Smooth muscle cell (in vitro differentiated cells): ENCODE results near the gene FAM120C. TPM values are rescaled to one million over a fixed set of nuclear protein-coding genes. Genes with fewer than 3 reads are reported as not detected.

ENCODE experiments used
- DNase-seq: peaks from one replicate; lab custom pipeline; 2025; ENCODE audit not compliant: unreplicated experiment; lab: John Stamatoyannopoulos, UW
- H2AFZ ChIP-seq: fragments of 200-600 bp; sonication (generic); 2 replicates; pipeline ENCODE4 v1.6.0; 2016; ENCODE audit warnings: antibody characterized with exemption, low read depth, mild to moderate bottlenecking
- H3F3A ChIP-seq: fragments of 200-600 bp; sonication (generic); 2 replicates; pipeline ENCODE4 v1.6.0; 2017; ENCODE audit warnings: antibody characterized with exemption, low read depth
- H3K27ac ChIP-seq: fragments of 200-600 bp; sonication (generic); 2 replicates; pipeline ENCODE4 v1.5.1; 2016; ENCODE audit warnings: low read depth, mild to moderate bottlenecking
- H3K27me3 ChIP-seq: fragments of 200-600 bp; sonication (generic); 2 replicates; pipeline ENCODE4 v1.6.1; 2016; ENCODE audit warnings: low read depth, mild to moderate bottlenecking
- H3K36me3 ChIP-seq: fragments of 200-600 bp; sonication (generic); 2 replicates; pipeline ENCODE4 v1.5.1; 2016; ENCODE audit warnings: low read depth
- H3K4me1 ChIP-seq: fragments of 200-600 bp; sonication (generic); 2 replicates; pipeline ENCODE4 v1.5.1; 2016; ENCODE audit warnings: low read depth
- H3K4me2 ChIP-seq: fragments of 200-600 bp; sonication (generic); 2 replicates; pipeline ENCODE4 v1.6.0; 2016; ENCODE audit warnings: mild to moderate bottlenecking
- H3K4me3 ChIP-seq: fragments of 200-600 bp; sonication (generic); 2 replicates; pipeline ENCODE4 v1.5.1; 2016; ENCODE audit warnings: mild to moderate bottlenecking
- H3K79me2 ChIP-seq: fragments of 200-600 bp; sonication (generic); 2 replicates; pipeline ENCODE4 v1.6.0; 2016; ENCODE audit warnings: low read depth, mild to moderate bottlenecking
- H3K9ac ChIP-seq: fragments of 200-600 bp; sonication (generic); 2 replicates; pipeline ENCODE4 v1.6.0; 2016; ENCODE audit warnings: low read depth
- H3K9me3 ChIP-seq: fragments of 200-600 bp; sonication (generic); replicated peaks from 2 replicates; pipeline ENCODE4 v1.5.1; 2016; ENCODE audit warnings: low read depth
- H4K20me1 ChIP-seq: fragments of 200-600 bp; sonication (generic); 2 replicates; pipeline ENCODE4 v1.6.0; 2016; ENCODE audit warnings: low read depth
- WGBS: methylation state at CpG from one replicate; pipeline ENCODE4 v1.1.7; 2016; ENCODE audit warnings: low lambda C conversion rate; 5-methylcytosine and 5-hydroxymethylcytosine counted together
- polyA plus RNA-seq: library from polyadenylated mRNA; unstranded; fragments of >200 nt; fragmentation: Nextera tagmentation; extraction: Ambion mirVana; gene quantifications from 2 replicates; pipeline ENCODE4 v1.2.1, GENCODE V29; 2016
- total RNA-seq: library from RNA; depleted of rRNA; stranded (reverse); fragments of >200 nt; gene quantifications from 2 replicates; pipeline ENCODE4 v1.2.3, GENCODE V29; 2014
- TF ChIP-seq, protein P1 (sequence below): fragments of 200-600 bp; sonication (generic); IDR thresholded peaks from 2 replicates; pipeline ENCODE4 v1.5.1; 2017; ENCODE audit warnings: borderline replicate concordance, mild to moderate bottlenecking, antibody characterized with exemption; ENCODE audit not compliant: insufficient read depth, poor library complexity, severe bottlenecking

Gene FAM120C
- total RNA-seq (2.0 and 2.7 TPM in 2 replicates), polyA plus RNA-seq (4.1 and 5.8 TPM in 2 replicates)

GRCh38 chrX:54182864-54183613 is at the start of gene FAM120C:
FAM120C (minus strand) TSS chrX:54183254; CDS start chrX:54183198, 56 bp downstream.
- 37% methylated on average over 58 of the region's 70 CpGs for WGBS
- Histone ChIP-seq H3K4me3 (peak within 1 kb of the TSS; percentile 61), H3K4me1 (peaks cover 12% of the 10 kb centered on the region), H4K20me1 (no peaks in the 10 kb centered on the region), H3K4me2 (peak within 1 kb of the TSS; percentile 85), H3K9me3 (no peaks in the 10 kb centered on the region), H3F3A (no peaks in the 10 kb centered on the region), H2AFZ (peak within 1 kb of the TSS; percentile 39), H3K27ac (peak within 1 kb of the TSS; percentile 87), H3K36me3 (no peaks in the 10 kb centered on the region), H3K9ac (peak within 1 kb of the TSS; percentile 22), H3K79me2 (peaks cover 32% of the 10 kb centered on the region), H3K27me3 (no peaks in the 10 kb centered on the region)
- TF ChIP-seq, protein P1, sequence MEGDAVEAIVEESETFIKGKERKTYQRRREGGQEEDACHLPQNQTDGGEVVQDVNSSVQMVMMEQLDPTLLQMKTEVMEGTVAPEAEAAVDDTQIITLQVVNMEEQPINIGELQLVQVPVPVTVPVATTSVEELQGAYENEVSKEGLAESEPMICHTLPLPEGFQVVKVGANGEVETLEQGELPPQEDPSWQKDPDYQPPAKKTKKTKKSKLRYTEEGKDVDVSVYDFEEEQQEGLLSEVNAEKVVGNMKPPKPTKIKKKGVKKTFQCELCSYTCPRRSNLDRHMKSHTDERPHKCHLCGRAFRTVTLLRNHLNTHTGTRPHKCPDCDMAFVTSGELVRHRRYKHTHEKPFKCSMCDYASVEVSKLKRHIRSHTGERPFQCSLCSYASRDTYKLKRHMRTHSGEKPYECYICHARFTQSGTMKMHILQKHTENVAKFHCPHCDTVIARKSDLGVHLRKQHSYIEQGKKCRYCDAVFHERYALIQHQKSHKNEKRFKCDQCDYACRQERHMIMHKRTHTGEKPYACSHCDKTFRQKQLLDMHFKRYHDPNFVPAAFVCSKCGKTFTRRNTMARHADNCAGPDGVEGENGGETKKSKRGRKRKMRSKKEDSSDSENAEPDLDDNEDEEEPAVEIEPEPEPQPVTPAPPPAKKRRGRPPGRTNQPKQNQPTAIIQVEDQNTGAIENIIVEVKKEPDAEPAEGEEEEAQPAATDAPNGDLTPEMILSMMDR, result no peak
- peak; percentile 47 for DNase-seq

DNA sequence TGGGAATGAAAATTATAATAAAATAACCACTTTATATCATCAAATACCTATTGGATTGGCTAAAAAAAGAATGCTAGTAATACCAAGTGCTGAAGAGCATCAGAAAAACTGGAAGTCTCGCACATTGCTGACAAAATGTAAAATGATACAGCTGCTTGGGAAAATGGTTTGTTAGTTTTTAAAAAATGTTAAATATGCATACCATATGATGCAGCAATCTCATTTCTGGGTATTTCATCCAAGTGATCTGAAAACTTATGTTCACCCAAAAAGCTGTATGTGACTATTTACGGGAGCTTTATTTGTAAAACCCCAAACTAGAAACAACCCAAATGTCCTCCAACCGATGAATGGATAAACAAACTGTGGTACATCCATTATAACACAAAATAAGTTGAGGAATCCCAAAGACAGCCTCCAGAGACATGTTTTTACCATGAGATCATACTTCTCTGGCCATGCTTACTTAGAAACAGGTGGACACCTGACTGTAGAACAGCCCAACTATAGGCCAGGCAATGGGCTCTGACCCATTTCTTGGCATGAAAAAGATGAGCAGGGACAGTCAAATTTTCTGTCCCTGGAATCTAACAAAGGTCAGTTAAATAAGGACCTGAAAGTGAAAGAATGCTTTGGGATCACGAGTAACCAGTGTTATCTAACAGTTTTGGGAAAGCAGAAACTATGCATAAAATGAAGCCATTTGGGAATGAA is 47.5 kb upstream of the FAM120C start:
- Histone ChIP-seq H4K20me1 (no peaks in the 10 kb centered on the region), H3K27me3 (no peaks in the 10 kb centered on the region), H3K36me3 (no peaks in the 10 kb centered on the region), H3K9me3 (no peaks in the 10 kb centered on the region), H3K4me1 (no peaks in the 10 kb centered on the region), H3K79me2 (no peaks in the 10 kb centered on the region), H3K27ac (no peak overlapping the region), H2AFZ (no peak overlapping the region), H3K9ac (no peak overlapping the region), H3F3A (no peaks in the 10 kb centered on the region), H3K4me2 (no peak overlapping the region), H3K4me3 (no peak overlapping the region)
- DNase-seq, result no peak
- TF ChIP-seq, protein P1, result no peak
- 82% methylated on average over 4 of the region's 4 CpGs for WGBS

DNA sequence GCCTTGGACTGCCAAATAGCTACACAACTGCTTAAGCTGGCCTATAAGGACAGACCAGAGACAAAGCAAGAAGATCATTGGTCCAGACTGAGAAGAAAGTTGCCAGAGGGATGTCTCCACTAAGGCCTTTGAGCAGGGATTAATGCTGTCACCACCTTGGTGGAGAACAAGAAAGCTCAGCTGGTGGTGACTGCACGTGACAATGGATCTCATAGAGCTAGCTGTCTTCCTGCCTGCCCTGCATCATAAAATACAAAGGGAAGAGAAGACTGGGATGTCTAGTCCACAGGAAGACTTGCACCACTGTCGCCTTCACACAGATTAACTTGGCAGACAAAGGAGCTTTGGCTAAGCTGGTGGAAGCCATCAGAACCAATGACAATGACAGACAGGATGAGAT is 40.5 kb upstream of the FAM120C start:
- WGBS, result 72% methylated on average over 2 of the region's 2 CpGs
- no peak overlapping the region for H2AFZ ChIP-seq

More for the DNA sequence above, 40.5 kb upstream of the FAM120C start:
- H3K9me3 ChIP-seq, result no peaks in the 10 kb centered on the region
- no peaks in the 10 kb centered on the region for H3K27me3 ChIP-seq
- no peaks in the 10 kb centered on the region for H3F3A ChIP-seq
- TF ChIP-seq, protein P1, result no peak
- no peaks in the 10 kb centered on the region for H3K79me2 ChIP-seq
- no peaks in the 10 kb centered on the region for H3K4me1 ChIP-seq
- no peak overlapping the region for H3K4me2 ChIP-seq
- H3K4me3 ChIP-seq, result no peak overlapping the region
- H4K20me1 ChIP-seq, result no peaks in the 10 kb centered on the region
- H3K27ac ChIP-seq, result no peak overlapping the region
- no peak overlapping the region for H3K9ac ChIP-seq
- no peak for DNase-seq
- no peaks in the 10 kb centered on the region for H3K36me3 ChIP-seq
